Vagina (tissue), 2 donors: ENCODE data around the gene AMACR.

Source experiments
- POLR2A ChIP-seq, 2 donors: fragments of 450-650 bp; IDR thresholded peaks; one replicate each; pipeline ENCODE4 v1.6.1; 2017; ENCODE audit warnings: antibody characterized with exemption in 2 of 2, mild to moderate bottlenecking in 2 of 2, moderate library complexity in 2 of 2
- POLR2AphosphoS5 ChIP-seq, 2 donors: sonication (generic); formaldehyde crosslinking; IDR thresholded peaks; one replicate each; pipeline ENCODE4 v1.9.0; 2017; ENCODE audit warnings: antibody characterized with exemption in 2 of 2, mild to moderate bottlenecking in 2 of 2, low read depth in 1 of 2; ENCODE audit not compliant: insufficient read depth in 1 of 2
- TF ChIP-seq, protein P1 (sequence below), 3 experiments: fragments of 450-650 bp in 2 of 3; fragments of 200-600 bp in 1 of 3; sonication (generic) in 1 of 3; IDR thresholded peaks; one replicate each; pipeline ENCODE4 v1.5.1; 2017 to 2019; ENCODE audit warnings: antibody characterized with exemption in 3 of 3, mild to moderate bottlenecking in 2 of 3, moderate library complexity in 2 of 3

DNA sequence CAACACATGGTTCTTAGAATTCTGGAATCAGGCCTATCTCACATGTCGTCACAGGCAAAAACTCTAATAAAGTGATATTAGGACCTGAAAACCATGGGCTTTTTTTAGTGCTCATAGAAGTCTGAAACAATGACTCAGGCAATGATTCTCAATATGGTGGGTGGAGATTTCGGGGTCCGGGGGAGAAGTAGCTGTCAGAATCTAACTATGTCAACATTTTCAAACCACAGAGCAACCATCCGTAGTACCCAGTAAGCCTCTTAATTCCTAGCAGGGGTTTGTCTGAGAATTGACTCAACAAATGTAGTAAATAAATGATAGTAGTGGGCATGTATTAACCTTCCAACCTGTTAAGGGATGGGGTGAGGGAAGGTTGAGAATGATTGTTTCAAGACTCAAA is 2.6 kb downstream of the AMACR start:
- TF ChIP-seq POLR2A (IDR thresholded peaks at IDR 0.05) (no peak), POLR2AphosphoS5 (IDR thresholded peaks at IDR 0.05; ENCODE audit: insufficient read depth in 1 of 2, low read depth in 1 of 2) (no peak)
- TF ChIP-seq, protein P1, sequence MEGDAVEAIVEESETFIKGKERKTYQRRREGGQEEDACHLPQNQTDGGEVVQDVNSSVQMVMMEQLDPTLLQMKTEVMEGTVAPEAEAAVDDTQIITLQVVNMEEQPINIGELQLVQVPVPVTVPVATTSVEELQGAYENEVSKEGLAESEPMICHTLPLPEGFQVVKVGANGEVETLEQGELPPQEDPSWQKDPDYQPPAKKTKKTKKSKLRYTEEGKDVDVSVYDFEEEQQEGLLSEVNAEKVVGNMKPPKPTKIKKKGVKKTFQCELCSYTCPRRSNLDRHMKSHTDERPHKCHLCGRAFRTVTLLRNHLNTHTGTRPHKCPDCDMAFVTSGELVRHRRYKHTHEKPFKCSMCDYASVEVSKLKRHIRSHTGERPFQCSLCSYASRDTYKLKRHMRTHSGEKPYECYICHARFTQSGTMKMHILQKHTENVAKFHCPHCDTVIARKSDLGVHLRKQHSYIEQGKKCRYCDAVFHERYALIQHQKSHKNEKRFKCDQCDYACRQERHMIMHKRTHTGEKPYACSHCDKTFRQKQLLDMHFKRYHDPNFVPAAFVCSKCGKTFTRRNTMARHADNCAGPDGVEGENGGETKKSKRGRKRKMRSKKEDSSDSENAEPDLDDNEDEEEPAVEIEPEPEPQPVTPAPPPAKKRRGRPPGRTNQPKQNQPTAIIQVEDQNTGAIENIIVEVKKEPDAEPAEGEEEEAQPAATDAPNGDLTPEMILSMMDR (IDR thresholded peaks at IDR 0.05): no peak
